ENCODE results near the gene ABCA6.
"Not testable (repeated sequence)": the region's sequence is repeated elsewhere in the genome, so short reads cannot be mapped to it uniquely, and the experiment has no call there.

ABCA6 gene

DNA sequence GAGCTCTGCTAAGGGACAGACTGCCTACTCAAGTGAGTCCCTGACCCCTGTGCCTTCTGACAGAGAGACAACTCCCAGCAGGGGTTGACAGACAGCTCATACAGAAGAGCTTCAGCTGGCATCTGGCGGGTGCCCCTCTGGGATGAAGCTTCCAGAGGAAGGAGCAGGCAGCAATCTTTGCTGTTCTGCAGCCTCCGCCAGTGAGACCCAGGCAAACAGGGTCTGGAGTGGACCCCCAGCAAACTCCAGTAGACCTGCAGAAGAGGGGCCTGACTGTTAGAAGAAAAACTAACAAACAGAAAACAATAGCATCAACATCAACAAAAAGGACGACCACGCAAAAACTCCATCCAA lies 70.5 kb downstream of the ABCA6 start:
- DNase-seq (ENCODE audit: low read depth in 3 of 3): not testable (repeated sequence)

DNA sequence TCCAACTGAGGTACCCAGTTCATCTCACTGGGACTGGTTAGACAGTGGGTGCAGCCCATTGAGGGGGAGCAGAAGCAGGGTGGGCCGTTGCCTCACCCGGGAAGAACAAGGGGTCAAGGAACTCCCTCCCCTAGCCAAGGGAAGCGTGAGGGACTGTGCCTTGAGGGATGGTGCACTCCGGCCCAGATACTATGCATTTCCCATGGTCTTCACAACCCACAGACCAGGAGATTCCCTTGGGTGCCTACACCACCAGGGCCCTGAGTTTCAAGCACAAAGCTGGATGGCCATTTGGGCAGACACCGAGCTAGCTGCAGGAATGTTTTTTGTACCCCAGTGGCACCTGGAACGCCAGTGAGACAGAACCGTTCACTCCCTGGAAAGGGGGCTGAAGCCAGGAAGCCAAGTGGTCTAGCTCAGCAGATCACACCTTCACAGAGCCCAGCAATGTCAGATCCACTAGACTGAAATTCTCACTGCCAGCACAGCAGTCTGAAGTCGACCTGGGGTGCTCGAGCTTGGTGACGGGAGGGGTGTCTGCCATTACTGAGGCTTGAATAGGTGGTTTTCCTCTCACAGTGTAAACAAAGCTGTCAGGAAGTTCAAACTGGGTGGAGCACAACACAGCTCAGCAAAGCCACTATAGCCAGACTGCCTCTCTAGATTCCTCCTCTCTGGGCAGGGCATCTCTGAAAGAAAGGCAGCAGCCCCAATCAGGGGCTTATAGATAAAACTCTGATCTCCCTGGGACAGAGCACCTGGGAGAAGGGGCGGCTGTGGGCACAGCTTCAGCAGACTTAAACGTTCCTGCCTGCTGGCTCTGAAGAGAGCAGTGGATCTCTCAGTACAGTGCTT lies 71.1 kb downstream of the ABCA6 start:
- DNase-seq (ENCODE audit: low read depth in 3 of 3): not testable (repeated sequence)

DNA sequence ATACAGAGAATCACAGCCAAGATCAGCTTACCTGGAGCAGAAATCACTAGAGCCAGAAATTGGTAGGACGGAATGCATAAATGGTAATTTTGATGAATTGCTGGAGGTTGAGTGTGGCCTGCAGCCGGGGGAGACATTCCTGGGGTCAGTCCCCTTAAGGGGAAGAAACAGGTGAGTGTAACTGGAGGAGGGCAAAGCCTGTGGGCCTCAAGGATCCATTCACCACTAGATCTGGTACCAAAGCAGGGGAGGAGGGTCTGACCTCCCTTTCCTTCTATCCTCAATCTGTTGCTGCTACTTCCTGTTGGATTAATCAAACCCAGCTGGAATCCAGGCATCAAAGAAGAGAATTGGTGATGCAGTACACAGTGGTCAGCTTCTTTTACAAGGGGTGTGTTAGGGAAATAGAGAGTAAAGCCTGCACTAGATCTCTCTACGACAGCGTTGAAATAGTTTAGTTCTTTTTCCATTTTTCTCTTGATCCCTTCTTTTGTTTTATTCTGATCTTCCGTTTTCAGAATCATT lies 72.4 kb downstream of the ABCA6 start:
- no peak for DNase-seq (ENCODE audit: low read depth in 3 of 3)

DNA sequence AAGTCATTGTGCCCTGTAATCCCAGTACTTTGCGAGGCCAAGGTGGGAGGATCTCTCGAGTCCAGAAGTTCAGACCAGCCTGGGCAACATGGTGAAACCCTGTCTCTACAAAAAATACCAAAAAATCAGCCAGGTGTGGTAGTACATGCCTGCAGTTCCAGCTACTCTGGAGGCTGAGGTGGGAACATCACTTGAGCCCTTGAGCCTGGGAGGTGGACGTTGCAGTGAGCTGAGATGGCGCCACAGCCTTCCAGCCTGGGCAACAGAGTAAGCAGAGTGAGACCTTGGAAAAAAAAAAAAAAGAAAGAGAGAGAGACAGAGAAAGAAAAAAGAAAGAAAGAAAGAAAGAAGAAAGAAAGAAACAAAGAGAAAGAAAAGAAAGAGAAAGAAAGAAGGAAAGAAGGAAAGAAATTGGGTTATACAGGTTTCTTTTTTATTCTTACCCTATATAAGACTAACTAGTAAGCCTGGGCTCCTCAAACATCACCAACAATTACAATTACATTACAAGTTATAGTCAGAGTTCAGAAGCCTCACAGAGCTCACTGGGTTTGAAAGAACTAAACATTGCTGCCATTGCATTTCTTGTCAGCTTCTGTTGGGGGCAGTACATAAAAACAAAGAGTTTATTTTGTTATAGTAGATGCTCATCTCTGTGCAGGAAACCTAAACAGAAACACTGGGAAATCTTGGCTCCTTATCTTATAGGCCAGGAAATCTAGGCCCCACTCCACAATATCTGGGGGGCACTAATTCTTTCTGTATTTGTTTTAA lies 74.2 kb downstream of the ABCA6 start:
- no peak for DNase-seq (ENCODE audit: low read depth in 3 of 3)

DNA sequence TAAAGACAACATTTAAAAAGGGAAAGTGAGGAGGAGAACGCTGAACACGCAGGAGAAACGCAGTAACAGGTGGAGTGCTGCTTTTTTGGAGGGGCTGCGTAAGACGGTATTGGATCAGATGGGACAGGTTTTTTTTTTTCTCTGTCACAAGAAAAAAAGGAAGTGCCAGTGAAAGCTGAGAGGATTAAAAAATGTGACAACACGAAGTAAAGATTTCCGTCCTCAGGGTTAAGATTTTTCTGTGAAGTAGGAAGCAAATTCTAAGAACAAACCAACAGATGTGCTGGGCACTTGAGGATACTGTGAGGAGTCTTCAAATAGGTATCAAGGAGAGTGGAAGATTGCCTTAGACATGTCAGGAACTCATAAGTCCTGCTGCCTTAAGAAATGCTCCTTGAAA lies 75.2 kb downstream of the ABCA6 start:
- no peak for DNase-seq (ENCODE audit: low read depth in 3 of 3)

DNA sequence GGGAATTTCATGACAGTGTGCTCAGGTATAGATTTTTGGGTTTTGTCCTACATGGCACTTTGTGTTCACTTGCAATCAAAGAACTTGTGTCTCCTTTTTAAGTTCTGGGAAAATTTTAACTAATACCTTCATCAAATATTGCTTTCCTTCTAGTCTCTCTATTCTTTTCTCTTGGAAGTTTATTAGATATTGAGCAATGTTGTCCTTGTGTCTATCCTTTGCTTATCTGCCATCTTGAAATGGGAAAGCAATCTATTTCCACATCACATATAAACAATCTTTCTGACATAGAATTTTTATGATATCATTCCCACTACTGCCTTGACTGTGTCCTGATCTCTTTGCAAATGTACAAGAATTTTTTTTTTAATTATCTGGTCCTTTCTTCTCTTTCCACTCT lies 76.6 kb downstream of the ABCA6 start:
- no peak for DNase-seq (ENCODE audit: low read depth in 3 of 3)

DNA sequence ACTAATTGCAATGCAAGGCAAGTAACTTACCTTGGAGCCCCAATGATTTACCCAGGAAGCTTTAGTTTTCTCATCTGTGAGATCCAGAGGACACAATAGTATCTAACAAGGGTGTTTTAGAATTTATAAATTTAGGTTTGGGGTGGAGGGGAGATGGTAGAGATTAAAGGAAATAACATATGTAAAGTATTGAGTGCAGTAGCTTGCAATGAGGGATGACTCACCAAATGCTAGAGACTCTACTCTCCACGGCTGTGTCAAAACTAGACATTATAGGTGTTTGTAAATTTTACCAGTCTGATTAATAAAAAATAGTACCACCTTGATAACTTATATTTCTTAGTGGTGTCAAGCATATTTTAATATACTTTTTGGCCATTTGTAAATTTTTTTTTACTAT lies 77.2 kb downstream of the ABCA6 start:
- no peak for DNase-seq (ENCODE audit: low read depth in 3 of 3)

DNA sequence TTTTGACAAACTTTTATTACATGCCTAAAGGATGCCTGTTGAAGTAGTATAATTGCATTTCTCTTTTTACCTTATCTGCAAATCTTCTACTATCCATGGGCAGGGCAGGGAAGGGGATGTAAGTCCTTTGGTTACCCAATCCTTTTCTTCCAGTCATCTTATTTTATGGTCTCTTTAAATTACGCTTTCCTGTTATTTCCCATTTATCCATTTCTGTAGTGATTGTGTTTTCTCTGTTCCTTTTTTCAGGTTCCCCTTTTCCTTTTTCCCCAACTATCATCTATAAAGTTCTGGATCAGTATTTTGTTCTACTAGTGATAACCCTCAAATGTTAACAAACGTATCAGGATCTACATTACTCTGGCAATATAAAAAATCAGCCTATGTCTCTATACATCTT lies 77.7 kb downstream of the ABCA6 start:
- no peak for DNase-seq (ENCODE audit: low read depth in 3 of 3)

DNA sequence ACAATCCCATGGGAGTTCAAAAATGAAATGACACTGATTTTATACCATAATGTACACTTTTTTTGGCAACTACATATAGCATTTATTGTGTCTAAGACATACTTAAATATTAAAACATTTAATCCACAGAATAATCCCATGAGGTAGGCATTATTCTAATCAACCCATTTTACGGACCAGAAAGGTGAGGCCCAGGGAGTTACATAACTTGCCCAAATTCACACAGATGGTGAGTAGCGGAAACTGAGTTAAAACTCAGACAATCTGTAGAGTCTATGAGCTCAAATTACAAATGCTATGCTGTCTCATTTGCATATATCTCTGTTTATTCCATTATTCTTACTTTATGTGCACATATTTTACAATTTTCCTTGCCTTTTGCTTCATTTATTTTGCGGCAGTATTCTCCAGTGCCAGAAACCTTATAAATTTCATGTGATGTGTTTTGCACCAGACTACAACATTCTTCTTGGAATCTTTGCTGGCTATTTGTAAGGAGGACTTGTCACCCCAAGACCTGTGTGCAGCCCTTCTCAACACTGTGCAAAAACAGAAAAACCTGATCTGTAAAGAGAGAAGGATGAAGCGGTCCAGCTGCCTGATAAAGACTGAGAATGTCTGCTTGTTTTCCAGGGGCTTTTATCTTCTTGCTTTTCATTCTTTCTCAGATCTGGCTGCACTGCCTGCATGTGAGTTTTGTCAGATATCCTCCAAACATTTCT lies 78.7 kb downstream of the ABCA6 start:
- no peak for DNase-seq (ENCODE audit: low read depth in 3 of 3)

DNA sequence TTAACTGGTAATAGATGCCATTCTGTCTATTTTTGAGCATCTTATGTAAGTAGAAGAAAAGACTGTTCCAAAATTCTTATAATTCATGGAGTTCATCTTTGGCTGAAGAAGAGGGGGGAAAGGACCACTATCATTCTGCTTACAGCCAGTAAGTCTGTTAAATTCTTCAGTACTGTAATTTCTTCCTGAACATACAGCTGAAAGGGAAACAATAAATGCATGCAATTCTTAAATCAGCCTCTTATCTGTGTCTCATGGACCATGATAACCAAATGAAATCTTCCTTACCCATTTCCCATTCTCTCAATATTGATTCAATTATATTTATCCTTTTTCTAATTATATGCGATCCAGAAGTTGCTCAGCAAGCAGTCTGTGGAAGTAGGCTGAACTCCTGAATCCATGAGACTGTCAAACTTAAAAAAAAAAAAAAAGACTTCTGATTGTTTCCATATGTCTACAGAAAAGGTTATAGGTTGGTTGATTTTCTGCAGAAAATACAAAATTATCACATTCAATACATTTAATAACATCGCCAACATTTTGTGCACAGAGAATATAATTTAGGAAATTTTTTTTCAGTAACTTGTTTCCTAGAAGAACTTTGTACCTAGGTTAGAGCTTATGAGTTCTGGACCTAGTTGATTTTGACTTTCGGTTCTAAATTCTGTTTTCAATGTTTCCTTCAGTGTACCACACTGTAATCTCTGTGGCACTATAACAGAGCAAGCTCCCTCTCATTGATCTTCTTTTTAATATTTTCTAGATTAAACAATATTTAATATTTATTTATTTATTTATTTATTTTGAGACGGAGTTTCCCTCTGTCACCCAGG lies 79.8 kb downstream of the ABCA6 start:
- DNase-seq (ENCODE audit: low read depth in 3 of 3): no peak

DNA sequence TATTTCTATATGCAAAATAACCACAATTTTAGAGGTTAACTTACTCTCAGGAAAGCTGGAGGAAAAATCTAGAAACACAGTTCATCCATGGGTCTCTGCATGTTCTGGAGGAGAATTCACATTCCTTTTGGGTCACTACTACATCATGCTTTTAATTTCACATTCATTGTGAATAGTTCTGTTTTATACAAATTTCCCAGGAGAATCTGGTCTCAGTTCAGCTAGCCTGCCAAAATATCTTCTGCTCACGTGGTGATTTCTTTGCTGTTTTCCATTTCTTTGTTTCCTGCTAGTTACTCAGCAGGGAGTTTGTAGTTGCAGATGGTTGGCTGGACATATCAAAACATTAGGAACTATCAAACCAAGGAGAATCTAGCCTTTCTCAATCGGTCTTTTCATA lies 80.9 kb downstream of the ABCA6 start, which contains the start of gene ABCA9:
ABCA9 (minus strand) TSS at position 106 of the 400 bp plus-strand sequence. CDS start 9,801 bp downstream, outside the sequence.
- no peak for DNase-seq (ENCODE audit: low read depth in 3 of 3)

DNA sequence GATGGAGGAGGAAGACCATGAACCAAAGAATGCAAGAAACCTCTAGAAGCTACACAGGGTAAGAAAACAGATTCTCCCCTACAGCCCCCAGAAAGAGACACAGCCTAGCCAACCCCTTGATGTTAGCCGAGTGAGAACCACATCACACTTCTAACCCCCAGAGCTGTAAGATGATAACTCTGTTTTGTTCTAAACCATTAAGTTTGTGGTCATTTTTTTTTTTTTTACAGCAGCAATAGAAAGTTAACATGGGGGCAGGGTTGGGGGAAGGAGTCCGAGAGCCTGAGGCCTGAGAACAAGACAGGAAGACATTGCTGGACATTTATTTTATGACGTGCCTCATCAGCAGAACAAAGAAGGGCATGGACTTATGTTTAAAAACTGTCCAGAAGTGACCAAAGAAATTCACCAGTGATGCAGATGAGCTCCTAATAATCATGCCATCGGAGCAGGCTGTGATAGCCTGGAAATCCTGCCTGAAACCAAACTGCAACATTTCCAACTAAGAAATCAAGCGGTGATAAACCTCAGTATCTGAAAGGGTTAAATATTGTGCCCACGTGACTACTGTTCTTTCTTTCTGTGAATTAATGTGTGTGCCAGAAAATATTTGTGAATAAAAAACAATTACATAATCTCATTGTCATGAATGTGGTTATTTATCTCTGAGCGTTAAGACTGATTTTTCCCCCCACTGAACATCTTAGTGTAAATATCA lies 82.1 kb downstream of the ABCA6 start:
- DNase-seq (ENCODE audit: low read depth in 3 of 3): no peak

DNA sequence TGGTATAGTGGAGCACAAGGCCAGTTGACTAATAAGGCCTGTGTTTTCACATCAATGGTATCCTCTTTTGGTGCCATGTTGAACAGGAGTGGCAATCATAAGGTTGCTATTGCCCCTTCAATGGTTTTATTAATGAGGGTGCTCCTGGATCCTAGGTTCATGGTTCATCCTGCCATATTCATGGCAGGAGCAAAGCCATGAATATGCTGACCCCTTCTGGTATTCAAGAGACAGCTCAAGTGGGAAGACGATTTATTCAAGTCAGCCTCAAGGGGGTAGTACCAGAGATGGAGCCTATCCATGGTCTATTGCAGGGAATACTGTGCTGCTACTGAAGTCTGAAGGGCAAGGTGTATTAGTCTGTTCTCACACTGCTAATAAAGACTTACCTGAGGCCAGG lies 83.5 kb downstream of the ABCA6 start:
- no peak for DNase-seq (ENCODE audit: low read depth in 3 of 3)

DNA sequence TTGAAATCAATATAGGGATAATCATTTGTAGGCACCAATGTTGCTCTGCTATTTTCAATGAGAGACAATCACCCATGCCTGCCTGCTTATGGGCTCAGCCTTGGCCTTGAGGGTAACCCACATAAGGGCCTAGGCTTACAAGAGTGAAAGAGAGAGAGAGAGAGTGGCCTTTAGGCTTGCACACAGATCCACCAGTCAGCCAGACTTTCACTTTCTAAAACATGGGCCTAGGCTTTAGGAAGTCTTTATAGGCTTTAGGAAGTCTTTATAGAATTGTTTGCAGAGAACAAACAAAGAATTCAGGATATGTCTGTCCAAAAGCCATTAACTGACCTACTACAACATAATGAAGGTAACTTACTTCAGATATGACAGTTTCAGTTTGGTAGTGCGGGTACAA lies 84.4 kb downstream of the ABCA6 start:
- no peak for DNase-seq (ENCODE audit: low read depth in 3 of 3)

DNA sequence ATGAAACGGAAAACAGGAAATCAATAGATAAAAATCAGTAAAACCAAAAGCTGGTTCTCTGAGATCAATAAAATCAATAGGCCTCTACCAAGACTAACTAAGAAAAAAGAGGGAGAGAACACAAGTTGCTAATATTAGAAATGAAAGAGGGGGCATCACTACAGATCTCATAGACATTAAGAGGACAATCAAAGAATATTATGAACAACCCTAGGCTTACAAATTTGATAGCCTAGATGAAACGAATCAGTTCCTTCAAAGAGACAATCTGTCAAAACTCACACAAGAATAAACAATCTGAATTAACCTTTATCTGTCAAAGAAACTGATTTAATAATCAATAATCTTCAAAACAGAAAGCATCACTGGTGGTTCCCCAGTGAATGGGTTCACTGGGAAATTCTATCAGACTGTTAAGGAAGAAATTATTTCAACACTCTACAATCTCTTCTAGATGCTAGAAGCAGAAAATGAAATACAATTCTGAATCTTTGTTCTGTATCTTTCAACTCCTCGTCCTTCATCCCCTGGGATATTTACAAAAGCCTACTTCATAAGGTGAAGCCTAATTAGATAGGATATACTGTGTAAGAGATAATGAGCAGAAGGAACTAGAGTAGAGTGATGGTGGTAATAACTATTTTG lies 85.4 kb downstream of the ABCA6 start:
- DNase-seq (ENCODE audit: low read depth in 3 of 3): no peak

DNA sequence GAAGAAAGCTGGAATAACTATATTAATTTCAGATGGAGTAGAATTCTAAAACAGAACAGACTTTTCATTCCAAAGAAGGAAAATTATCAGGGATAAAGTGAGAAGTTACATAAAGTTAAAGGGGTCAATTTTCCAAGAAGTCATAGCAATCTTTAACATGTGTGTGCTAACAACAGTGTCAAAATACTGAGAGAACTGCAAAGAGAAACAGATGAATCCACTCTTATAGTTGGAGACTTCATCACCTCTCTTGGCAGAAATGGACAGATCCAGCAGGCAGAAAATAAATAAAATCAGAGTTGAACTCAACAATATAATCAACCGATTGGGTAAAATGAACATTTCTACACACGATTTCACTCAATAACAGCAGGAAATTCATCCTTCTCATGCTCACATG lies 86.4 kb downstream of the ABCA6 start:
- no peak for DNase-seq (ENCODE audit: low read depth in 3 of 3)

DNA sequence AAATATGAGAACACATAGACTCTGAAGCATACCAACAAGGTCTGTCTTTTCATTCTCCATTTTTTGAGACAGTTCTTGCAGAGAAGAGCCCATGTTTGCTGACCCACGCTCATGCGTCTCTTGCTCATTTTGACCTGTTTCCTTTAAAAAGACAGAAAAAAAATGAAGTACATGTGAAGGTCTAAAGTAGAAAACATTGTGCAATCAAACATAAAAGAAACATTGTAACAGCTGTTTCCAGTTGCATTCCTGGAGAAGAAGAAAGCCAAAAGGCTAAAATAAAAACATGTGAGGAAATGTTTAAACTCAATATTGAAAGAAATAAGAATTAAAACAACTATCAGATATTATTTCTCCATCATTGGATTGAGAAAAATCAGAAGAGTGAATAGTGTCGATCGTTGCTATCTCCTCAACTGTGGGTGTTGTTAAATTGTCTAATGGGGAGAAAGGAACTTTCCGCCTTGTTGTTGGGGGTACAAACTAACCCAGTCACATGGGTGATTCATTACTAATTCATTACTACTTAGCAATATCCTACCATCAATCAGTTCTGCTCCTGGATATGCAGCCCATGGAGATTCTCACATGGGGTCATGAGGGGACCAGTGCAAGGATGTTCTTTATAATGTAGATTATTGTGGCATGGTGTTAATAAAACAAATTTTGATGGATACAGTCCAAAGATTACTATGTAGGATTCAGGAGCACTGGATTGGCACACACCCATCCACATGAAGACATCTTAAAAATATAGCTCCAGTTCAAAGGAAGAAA lies 90.5 kb downstream of the ABCA6 start:
- no peak for DNase-seq (ENCODE audit: low read depth in 3 of 3)

DNA sequence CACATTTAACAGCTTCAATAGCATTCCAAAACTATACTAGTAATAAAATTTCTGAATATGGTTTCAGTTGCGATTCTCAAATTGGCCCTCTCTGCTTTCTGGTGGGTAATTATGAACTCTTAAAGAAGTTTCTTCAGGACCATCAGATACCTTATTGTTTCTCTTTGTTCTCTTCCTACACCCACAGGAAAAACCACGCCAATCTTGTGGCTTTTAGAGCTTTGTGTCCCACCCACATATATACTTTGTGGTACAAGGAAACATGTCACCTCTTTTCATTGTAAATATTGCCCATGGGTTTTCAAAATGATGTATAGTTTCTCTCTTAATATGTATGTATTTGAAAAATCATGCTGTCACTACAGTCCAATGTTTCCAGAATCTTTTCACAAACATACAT lies 93.1 kb downstream of the ABCA6 start:
- DNase-seq (ENCODE audit: low read depth in 3 of 3): no peak

Data from stimulated activated CD4-positive, alpha-beta T cell treated with anti-CD3 and anti-CD28 coated beads, TNF-alpha, amount 100 ng/mL, for 48 hours (primary cell).